ENCODE data around the gene AKR7A3. TPM values are rescaled to one million over a fixed set of nuclear protein-coding genes. Genes with fewer than 3 reads are reported as not detected.
A peak's percentile ranks its signal among the peaks of the same experiment; 100 is the strongest.

The AKR7A3 gene
- total RNA-seq, 1 experiment from 2014 or later: 1.5 TPM

GRCh38 chr1:19312782-19313635 lies 24.4 kb upstream of the AKR7A3 start (continued):
- TF ChIP-seq TP53 (CRISPR knock-in tag; IDR thresholded peaks at IDR 0.05): no peak
- no peak for TF ChIP-seq IRF2 (CRISPR knock-in tag; IDR thresholded peaks at IDR 0.05; ENCODE audit: borderline replicate concordance, low read depth)
- TF ChIP-seq JUN (CRISPR knock-in tag; IDR thresholded peaks at IDR 0.05): no peak
- TF ChIP-seq CREM (CRISPR knock-in tag; IDR thresholded peaks at IDR 0.05): no peak
- no peak for TF ChIP-seq SOX15 (CRISPR knock-in tag; IDR thresholded peaks at IDR 0.05)
- TF ChIP-seq STAT6 (CRISPR knock-in tag; conservative IDR thresholded peaks at IDR 0.05; ENCODE audit: low read depth): no peak
- no peak for TF ChIP-seq HMGXB4 (CRISPR knock-in tag; IDR thresholded peaks at IDR 0.05)
- no peak for TF ChIP-seq NFYB (CRISPR knock-in tag; conservative IDR thresholded peaks at IDR 0.05; ENCODE audit: low read depth)
- TF ChIP-seq ZNF138 (CRISPR knock-in tag; conservative IDR thresholded peaks at IDR 0.05): no peak
- no peak for TF ChIP-seq EMX1 (CRISPR knock-in tag; IDR thresholded peaks at IDR 0.05)
- no peak for TF ChIP-seq TEAD1 (CRISPR knock-in tag; IDR thresholded peaks at IDR 0.05)

- Mint-ChIP-seq H3K27me3 (ENCODE audit: low read depth) (peaks cover 6% of the 10 kb centered on the region), H3K4me3 (peak within 1 kb of the TSS; percentile 94), H3K4me1 (peaks cover 13% of the 10 kb centered on the region), H3K9me3 (no peaks in the 10 kb centered on the region), H3K36me3 (peaks cover 13% of the 10 kb centered on the region), H3K27ac (no peak within 1 kb of the TSS)
- POLR2A ChIA-PET: interaction anchor here (1.3 kb wide), 1 partner anchor 61 kb away, joined by 4 read pairs; the partner anchor contains the start of genes EMC1 and MRTO4
- DNase-seq (ENCODE audit: low spot score) (peak; percentile 92), ATAC-seq (peak; percentile 95)
- CTCF ChIA-PET: interaction anchor here (0.5 to 1.5 kb wide), 8 partner anchors 14 to 369 kb away, joined by 3 to 5 read pairs (median 4); no protein-coding TSS in a partner anchor
- peak; percentile 68; the same call in 1 of the 2 replicates for TF ChIP-seq SP1 (CRISPR knock-in tag; conservative IDR thresholded peaks at IDR 0.05)
- no peak for TF ChIP-seq HMGA2 (CRISPR knock-in tag; IDR thresholded peaks at IDR 0.05)
- TF ChIP-seq NFATC4 (CRISPR knock-in tag; IDR thresholded peaks at IDR 0.05): no peak
- peak; percentile 52; the same call in 1 of the 2 replicates for TF ChIP-seq ETV6 (CRISPR knock-in tag; IDR thresholded peaks at IDR 0.05)
- TF ChIP-seq FOXK1 (CRISPR knock-in tag; IDR thresholded peaks at IDR 0.05): peak; percentile 53; the same call in 1 of the 2 replicates
- peak; percentile 95 for TF ChIP-seq USF2 (CRISPR knock-in tag; IDR thresholded peaks at IDR 0.05)
- peak; percentile 89 for TF ChIP-seq RELA (CRISPR knock-in tag; IDR thresholded peaks at IDR 0.05; ENCODE audit: borderline replicate concordance)
- TF ChIP-seq ZSCAN18 (CRISPR knock-in tag; IDR thresholded peaks at IDR 0.05): no peak
- no peak for TF ChIP-seq ERG (CRISPR knock-in tag; IDR thresholded peaks at IDR 0.05)
- 0 out of 2 replicates have a peak, but pooled peaks have one; percentile 32 for TF ChIP-seq NFE2L1 (CRISPR knock-in tag; IDR thresholded peaks at IDR 0.05)
- TF ChIP-seq E2F5 (CRISPR knock-in tag; IDR thresholded peaks at IDR 0.05): peak; percentile 83; the same call in 1 of the 2 replicates
- 0 out of 2 replicates have a peak, but pooled peaks have one; percentile 59 for TF ChIP-seq ATF1 (CRISPR knock-in tag; IDR thresholded peaks at IDR 0.05)
- TF ChIP-seq USF1 (CRISPR knock-in tag; IDR thresholded peaks at IDR 0.05): peak; percentile 85
Observed at GRCh38 chr1:19311931-19312781, 23.6 kb upstream of the AKR7A3 start, which contains the start of the genes AKR7A2 and SLC66A1. TSS of gene AKR7A2 (minus strand) at chr1:19312144. CDS start at chr1:19312124, 20 bp downstream. TSS of gene SLC66A1 (plus strand) at chr1:19312326. CDS start at chr1:19317678, 5,352 bp downstream.
